Stimulated activated CD4-positive, alpha-beta T cell treated with anti-CD3 and anti-CD28 coated beads, Interleukin-15, amount 100 ng/mL, for 1 hour (primary cell): Measurements from ENCODE around the gene FUT8.
"Not testable (repeated sequence)": the region's sequence is repeated elsewhere in the genome, so short reads cannot be mapped to it uniquely, and the experiment has no call there.

ENCODE experiments used
- DNase-seq, 2 donors: peaks; one replicate each; pipeline ENCODE4 v3.0.0-alpha.2; 2020; ENCODE audit warnings: low read depth in 1 of 2, low spot score in 1 of 2

The FUT8 gene

GRCh38 chr14:65613131-65613650, 200.7 kb downstream of the FUT8 start:
- DNase-seq: no peak

GRCh38 chr14:65618996-65619395, 206.5 kb downstream of the FUT8 start:
- DNase-seq: no peak

DNA sequence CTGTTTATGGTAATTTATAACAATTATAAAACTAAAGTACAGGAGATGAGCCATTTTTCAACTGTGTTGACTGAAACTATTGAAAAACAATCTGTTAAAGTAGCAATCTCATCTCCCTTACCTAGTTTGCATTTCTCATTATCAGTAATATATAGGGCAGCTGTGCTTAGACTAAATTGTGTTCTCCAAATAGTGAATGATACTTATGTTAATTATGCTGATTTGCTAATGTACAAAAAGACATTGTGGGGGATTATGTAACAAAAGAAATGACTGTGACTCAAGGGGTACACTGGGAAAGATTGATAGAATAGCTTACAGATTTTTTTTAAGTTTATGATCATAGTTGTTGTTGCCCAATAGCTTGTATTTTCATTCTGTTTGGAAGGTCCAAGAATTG, 207.7 kb downstream of the FUT8 start:
- no peak for DNase-seq

GRCh38 chr14:65622703-65623102, 210.2 kb downstream of the FUT8 start:
- DNase-seq: no peak

DNA sequence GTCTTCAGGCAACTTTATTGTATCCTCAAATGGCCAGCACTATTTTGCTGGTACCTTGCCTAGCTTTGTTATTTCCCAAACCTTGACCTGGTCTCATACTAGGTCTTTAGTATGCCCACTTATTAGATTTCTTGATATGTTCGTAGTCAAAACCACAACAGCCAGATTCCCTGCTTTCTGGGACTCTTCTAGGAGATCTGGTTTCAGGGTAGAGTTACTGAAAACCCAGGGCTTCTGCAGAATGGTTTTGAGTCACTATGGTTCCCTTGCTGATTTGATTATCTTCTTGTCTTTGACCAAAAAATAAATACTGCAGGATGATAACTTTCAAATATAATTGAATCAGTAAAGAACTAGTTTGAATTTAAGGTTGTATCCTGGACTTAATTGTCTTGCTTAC, 211.2 kb downstream of the FUT8 start:
- no peak for DNase-seq

DNA sequence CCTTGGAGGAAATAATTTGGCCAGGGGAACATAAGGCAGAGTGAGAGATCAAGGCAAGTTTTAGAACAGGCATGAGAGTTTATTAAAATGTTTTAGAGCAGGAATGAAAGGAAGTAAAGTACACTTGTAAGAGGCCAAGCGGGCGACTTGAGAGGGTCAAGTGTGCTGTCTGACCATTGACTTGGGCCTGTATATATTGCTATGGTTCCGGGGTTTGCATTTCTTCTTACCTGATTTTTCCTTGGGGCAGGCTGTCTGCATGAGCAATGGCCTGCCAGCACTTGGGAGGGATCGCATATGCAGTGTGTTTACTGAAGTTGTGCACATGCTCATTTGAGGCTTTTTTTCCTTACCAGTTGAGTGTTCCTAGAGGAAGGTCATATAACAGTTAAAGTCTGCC, 214.8 kb downstream of the FUT8 start:
- no peak for DNase-seq

DNA sequence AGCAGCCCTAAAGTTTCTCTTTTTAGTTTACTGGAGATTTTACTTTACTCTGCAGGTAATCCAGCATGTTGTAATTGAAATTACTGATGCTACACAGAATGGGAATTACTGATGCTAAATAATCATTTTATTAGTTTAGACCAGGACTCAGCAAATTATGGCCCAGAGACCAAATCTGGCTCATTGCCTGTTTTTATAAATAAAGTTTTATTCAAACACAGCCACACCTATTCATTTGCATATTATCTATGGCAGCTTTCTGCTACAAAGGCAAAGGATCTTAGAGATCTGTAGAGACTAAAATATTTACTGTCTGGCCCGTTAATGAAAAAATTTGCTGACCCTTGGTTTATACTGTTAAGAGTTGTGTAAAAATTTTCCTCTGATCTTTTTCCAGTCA, 216.1 kb downstream of the FUT8 start:
- no peak for DNase-seq

DNA sequence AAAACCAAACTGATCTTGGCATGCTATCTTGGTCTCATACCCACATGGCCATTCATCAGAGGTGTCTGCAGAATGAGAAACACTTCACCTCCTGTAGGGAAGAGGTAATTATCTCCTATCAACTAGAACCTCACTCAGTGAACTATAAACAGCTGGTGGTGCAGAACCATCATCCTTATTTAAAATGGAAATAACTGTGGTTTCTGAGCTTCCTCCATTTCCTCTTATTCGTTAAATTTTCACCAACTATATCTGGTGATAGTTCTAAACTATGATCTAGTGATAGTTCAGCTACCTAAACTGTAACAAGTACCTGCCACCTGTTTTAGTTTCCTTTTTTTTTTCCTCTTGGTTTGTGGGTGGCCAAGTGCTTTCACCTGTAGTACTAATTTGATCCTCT, 218.5 kb downstream of the FUT8 start:
- no peak for DNase-seq

- no peak for DNase-seq
Observed at GRCh38 chr14:65632487-65632886, 220.0 kb downstream of the FUT8 start.

GRCh38 chr14:65633666-65634065, 221.1 kb downstream of the FUT8 start:
- not testable (repeated sequence) for DNase-seq

DNA sequence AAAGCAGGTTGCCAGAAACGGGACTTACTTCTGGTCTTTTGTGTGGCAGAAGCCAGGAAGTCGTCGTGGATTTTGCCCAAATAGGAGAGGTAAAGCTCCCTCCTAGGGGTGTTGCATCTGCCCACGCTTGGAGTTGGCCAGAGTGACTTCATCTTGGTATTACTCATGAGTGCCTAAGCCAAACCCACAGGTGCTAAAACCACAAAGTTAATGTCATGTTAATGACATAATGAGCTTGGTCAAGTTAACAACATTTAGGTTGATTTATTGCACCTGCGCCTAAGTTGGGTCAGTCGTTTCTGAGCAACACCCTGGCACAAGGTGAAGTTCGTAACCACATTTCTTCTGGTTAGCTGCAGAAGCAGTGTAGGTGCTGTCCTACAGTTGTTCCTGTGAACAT, 225.2 kb downstream of the FUT8 start:
- no peak for DNase-seq

DNA sequence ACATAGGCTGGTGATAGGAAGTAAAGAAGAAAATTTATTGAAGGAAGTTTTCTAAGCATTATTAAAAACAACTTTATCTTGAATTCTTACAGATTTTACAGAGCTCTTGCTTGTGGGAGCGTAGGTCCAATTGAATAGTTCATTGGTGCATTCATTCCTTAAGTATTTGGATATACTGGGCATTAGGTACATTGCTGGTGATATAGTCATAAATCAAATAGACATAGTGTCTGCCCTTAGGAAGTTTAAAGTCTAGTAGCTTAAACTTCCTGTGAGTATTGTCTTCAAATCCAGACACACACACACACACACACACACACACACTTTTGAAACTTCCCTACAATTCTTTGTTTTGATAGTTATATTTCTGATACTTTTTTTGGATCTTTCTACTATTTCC, 226.7 kb downstream of the FUT8 start:
- DNase-seq: no peak

GRCh38 chr14:65650826-65651225, 238.3 kb downstream of the FUT8 start:
- no peak for DNase-seq

DNA sequence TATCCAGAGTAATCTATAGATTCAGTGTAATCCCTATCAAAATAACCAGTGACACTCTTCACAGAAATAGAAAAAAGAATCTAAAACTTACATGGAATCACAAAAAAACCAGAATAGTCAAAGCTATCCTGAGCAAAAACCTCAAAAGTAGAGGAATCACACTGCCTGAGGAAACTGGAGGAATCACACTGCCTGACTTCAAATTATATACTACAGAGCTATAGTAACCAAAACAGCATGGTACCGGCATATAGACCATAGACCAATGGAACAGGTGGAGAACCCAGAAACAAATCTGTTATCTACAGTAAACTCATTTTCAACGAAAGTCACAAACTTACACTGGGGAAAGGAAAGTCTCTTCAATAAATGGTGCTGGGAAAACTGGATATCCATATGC, 244.0 kb downstream of the FUT8 start:
- no peak for DNase-seq

DNA sequence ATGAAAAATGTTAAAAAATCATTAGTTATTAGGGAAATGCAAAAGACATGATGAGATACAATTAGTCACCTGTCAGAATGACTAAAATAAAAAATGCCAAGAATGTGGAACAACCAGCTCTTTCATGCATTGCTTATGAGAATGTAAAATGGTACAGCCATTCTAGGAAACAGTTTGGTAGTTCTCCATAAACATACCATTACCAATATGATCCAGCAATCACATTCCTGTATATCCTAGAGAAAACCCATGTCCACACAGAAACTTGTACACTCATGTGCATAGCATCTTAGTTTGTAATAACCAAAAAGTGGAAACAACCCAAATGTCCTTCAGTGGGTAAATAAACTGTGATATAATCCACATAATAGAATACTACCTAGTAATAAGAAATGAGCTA, 245.7 kb downstream of the FUT8 start:
- DNase-seq: no peak

- DNase-seq: no peak
Observed at GRCh38 chr14:65661865-65662264, 249.3 kb downstream of the FUT8 start.

- DNase-seq: no peak
Observed at GRCh38 chr14:65664436-65664835, 251.9 kb downstream of the FUT8 start.

DNA sequence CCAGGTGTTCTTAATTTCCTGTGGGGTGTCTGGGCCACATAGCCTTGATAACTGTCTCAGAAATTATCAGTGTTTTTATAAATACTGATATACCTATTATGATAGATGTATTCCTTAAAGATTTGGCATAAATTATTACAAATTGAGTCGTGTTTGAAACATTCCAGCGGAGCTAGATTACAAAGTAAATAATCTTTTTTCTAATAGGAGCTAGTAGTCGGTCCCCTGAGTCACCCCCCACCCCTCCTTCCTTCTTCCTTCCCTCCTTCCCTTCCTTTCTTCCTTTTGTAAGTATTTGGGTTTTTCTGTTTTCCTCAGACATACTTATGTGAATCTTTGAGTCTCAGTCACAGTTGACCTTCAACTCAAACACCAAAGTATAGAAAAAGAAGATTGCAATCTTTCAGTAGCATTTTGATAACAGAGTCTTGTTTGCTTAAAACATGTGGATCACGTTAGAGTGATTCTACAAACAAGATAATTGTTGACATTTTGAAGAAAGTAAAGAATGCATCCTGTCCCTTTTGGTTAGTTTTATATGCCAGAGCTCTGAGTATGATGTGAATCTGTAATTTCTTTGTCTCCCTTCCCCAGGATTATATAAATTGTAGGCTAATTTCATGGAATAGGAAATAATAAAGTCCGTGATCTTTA, 264.0 kb downstream of the FUT8 start:
- no peak for DNase-seq

GRCh38 chr14:65685572-65685971, 273.0 kb downstream of the FUT8 start:
- DNase-seq: no peak

DNA sequence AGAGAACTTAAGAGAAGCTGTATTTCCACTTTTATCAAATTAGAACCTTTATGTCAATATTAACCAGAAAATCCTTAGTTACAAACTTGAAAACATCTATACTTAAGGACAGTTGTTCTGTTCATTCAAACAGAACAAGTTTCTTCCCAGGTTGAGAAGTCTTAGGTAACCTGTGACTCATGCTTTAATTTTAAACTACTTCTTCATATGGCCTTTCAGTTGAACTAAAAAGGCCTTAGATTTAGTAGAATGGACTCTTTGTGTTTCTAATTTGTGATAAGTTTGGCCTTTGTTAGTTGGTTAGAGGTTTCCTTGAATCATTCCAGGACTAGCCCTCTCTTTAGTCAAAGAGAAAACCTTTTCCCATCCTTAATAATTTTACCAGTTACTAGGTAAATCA, 274.2 kb downstream of the FUT8 start:
- DNase-seq: no peak

DNA sequence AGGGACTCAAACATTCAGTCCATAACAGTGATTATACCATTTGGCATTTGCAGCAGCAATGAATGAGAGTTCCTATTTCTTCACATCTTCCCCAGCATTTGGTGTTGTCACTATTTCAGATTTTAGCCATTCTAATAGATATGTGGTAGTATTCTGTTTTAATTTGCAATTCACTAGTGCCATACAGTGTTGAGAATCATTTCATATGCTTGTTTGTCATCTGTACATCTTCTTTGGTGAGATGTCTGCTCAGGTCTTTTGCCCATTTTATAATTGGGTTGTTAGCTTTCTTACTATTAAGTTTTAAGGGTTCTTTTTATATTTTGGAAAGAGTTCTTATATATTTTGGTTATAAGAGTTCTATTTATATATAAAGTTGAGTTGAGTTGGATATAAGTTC, 276.5 kb downstream of the FUT8 start:
- DNase-seq: no peak

DNA sequence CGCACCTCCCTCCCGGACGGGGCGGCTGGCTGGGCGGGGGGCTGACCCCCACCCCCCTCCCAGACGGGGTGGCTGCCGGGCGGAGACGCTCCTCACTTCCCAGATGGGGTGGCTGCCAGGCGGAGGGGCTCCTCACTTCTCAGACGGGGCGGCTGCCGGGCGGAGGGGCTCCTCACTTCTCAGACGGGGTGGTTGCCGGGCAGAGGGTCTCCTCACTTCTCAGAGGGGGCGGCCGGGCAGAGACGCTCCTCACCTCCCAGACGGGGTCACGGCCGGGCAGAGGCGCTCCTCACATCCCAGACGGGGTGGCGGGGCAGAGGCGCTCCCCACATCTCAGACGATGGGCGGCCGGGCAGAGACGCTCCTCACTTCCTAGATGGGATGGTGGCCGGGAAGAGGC, 280.0 kb downstream of the FUT8 start:
- not testable (repeated sequence) for DNase-seq

DNA sequence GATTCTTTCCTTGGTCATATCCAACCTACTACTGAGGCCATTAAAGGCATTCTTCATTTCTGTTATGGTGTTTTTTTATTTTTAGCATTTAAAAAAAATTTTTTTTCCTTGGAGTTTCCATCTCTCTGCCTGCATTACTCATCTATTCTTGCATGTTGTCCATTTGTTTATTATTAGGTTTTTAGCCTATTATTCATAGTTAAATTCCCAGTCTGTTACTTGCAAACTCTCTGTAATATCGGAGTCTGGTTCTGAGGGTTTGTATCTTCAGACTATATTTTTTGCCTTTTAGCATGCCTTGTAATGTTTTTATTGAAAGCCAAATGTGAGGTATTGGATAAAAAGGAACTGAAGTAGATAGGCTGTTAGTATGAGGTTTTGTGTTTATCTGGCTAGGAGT, 284.3 kb downstream of the FUT8 start:
- DNase-seq: no peak

GRCh38 chr14:65703521-65703920, 291.0 kb downstream of the FUT8 start:
- DNase-seq: no peak
